Activated CD8-positive, alpha-beta T cell treated with anti-CD3 and anti-CD28 coated beads for 36 hours (primary cell): Measurements from ENCODE around the gene PTPRG. TPM values are rescaled to one million over a fixed set of nuclear protein-coding genes. Genes with fewer than 3 reads are reported as not detected.

Source experiments
- ATAC-seq: fragments of 200-7000 bp; cut with Tn5 transposase; one replicate; pipeline ENCODE4 v1.10.0; 2021; ENCODE audit warnings: mild to moderate bottlenecking, moderate library complexity
- CTCF ChIA-PET: fragments of 350-600 bp; sonication (Branson Sonifier 250); formaldehyde crosslinking; loops from one replicate; lab custom pipeline; 2021; ENCODE audit warnings: antibody characterized with exemption; lab: Charles Lee
- POLR2A ChIA-PET: fragments of 350-600 bp; sonication (Branson Sonifier 250); formaldehyde crosslinking; loops from one replicate; lab custom pipeline; 2021; ENCODE audit warnings: antibody characterized with exemption; lab: Charles Lee
- DNase-seq: peaks from one replicate; pipeline ENCODE4 v3.0.0-alpha.2; 2020
- H3K27ac Mint-ChIP-seq: one replicate; pipeline ENCODE4 v1.8.0; 2021; ENCODE audit warnings: mild to moderate bottlenecking, mixed read lengths
- H3K27me3 Mint-ChIP-seq: one replicate; pipeline ENCODE4 v1.8.0; 2021; ENCODE audit warnings: mixed read lengths
- H3K36me3 Mint-ChIP-seq: one replicate; pipeline ENCODE4 v1.8.0; 2021; ENCODE audit warnings: low read depth, mixed read lengths
- H3K4me1 Mint-ChIP-seq: one replicate; pipeline ENCODE4 v1.8.0; 2021; ENCODE audit warnings: low read depth, mixed read lengths
- H3K4me3 Mint-ChIP-seq: one replicate; pipeline ENCODE4 v1.8.0; 2021; ENCODE audit warnings: mild to moderate bottlenecking, moderate library complexity, mixed read lengths
- H3K9me3 Mint-ChIP-seq: one replicate; pipeline ENCODE4 v1.8.0; 2021; ENCODE audit warnings: mixed read lengths
- intact Hi-C: fragments of 100-400 bp; cut with micrococcal nuclease; formaldehyde crosslinking; loops from one replicate; pipeline ENCODE4 v1.10.0; 2022
- total RNA-seq, 2 experiments: library from RNA; stranded (reverse); gene quantifications; one replicate each; pipeline ENCODE4 v1.2.3, GENCODE V29; 2021
- TF ChIP-seq, protein P1 (sequence below): fragments of 200-600 bp; IDR thresholded peaks from one replicate; pipeline ENCODE4 v1.8.0; 2022; ENCODE audit warnings: antibody characterized with exemption, mild to moderate bottlenecking

PTPRG gene
- total RNA-seq, 2 experiments from 2014 or later, result not detected

DNA sequence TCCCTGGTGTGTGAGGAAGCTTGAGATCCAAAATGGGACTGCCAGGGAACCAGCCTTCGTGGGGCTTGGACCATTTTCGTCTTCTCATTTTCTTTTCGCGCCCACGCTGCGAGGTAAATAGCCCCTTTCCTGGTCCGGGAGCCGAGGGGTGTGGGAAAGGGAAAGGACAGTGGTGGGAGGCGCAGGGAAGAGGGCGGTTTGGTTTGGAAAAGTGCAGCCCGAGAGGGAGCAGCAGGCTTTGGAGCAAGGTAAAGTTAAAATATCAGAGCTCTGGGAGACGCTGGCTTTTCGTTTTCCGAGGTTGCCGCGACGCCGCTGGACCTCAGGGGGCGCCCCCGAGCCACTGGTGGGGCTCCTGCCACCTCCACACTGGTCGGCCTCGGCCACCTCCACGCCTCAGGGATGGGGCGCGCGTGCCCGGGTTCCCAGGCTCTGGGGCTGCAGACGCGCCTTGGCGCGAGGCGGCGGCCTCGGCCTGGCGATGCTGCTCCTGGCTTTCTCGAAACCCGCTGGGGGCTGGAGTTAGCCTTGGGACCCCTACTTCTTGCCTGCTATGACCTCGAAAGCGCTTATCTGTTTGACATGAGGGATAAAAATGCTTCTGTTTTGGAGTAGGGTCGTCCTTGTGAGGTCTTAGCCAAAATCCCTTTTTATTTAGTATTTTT lies 3.2 kb downstream of the PTPRG start:
- peaks cover 48% of the 10 kb centered on the region for H3K27me3 Mint-ChIP-seq
- H3K27ac Mint-ChIP-seq, result no peak overlapping the region
- ATAC-seq (no peak), DNase-seq (peak; percentile 33)
- no peaks in the 10 kb centered on the region for H3K9me3 Mint-ChIP-seq
- TF ChIP-seq, protein P1, sequence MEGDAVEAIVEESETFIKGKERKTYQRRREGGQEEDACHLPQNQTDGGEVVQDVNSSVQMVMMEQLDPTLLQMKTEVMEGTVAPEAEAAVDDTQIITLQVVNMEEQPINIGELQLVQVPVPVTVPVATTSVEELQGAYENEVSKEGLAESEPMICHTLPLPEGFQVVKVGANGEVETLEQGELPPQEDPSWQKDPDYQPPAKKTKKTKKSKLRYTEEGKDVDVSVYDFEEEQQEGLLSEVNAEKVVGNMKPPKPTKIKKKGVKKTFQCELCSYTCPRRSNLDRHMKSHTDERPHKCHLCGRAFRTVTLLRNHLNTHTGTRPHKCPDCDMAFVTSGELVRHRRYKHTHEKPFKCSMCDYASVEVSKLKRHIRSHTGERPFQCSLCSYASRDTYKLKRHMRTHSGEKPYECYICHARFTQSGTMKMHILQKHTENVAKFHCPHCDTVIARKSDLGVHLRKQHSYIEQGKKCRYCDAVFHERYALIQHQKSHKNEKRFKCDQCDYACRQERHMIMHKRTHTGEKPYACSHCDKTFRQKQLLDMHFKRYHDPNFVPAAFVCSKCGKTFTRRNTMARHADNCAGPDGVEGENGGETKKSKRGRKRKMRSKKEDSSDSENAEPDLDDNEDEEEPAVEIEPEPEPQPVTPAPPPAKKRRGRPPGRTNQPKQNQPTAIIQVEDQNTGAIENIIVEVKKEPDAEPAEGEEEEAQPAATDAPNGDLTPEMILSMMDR, result peak; percentile 32
- no peaks in the 10 kb centered on the region for H3K36me3 Mint-ChIP-seq
- ChIA-PET POLR2A (no interaction called here), CTCF (no interaction called here)
- intact Hi-C loops, result no loop called here
- H3K4me1 Mint-ChIP-seq, result peaks cover 8% of the 10 kb centered on the region
- H3K4me3 Mint-ChIP-seq, result no peak overlapping the region

DNA sequence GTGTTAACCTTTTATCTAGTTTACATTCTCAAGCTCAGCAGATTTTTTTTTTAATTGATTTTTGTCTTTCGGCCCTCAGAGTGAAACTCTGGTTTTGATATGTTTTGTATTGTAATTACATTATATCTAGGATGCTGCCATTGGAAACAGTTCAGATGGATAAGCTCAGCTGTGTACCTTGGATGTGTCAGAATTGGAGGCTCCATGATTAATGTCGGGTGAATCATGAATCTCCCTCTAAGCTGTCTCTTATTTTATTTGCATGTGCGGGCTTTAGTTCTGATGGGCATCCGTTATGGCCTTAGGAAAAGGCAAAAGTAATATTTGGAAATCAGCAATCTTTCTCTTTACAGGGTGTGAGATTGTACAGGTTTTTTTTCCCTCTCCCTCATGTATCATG lies 4.2 kb downstream of the PTPRG start:
- TF ChIP-seq, protein P1, result no peak
- H3K27me3 Mint-ChIP-seq, result peaks cover 39% of the 10 kb centered on the region
- CTCF ChIA-PET, result interaction anchor here (0.7 kb wide), 1 partner anchor 193 kb away, joined by 3 read pairs; no protein-coding TSS in a partner anchor
- H3K27ac Mint-ChIP-seq, result no peak overlapping the region
- intact Hi-C loops, result no loop called here
- no peaks in the 10 kb centered on the region for H3K9me3 Mint-ChIP-seq
- ATAC-seq (no peak), DNase-seq (no peak)
- H3K36me3 Mint-ChIP-seq, result no peaks in the 10 kb centered on the region
- H3K4me3 Mint-ChIP-seq, result no peak overlapping the region
- H3K4me1 Mint-ChIP-seq, result peaks cover 4% of the 10 kb centered on the region
- POLR2A ChIA-PET, result no interaction called here

DNA sequence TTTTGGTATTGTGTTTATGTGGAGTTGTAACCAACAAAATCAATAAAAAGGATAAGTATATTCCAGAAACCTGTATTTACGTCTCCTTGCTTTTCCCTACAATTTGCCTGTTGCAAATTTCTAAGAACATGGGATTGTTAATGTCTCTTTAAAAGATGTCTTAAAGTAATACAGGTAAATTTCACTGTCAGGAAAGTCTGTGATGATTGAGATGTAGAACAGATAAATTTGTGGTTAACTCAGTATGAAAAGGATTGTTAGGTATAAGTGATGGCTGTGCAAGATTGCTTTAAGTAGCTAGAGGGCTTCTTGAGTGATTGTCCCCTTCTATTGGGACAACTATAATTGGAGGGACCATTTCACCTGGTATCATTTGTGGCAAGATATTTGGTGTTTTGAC lies 6.8 kb downstream of the PTPRG start:
- DNase-seq, result no peak
- Mint-ChIP-seq H3K4me3 (no peak overlapping the region), H3K4me1 (no peaks in the 10 kb centered on the region), H3K27ac (no peak overlapping the region), H3K27me3 (peaks cover 30% of the 10 kb centered on the region), H3K9me3 (no peaks in the 10 kb centered on the region), H3K36me3 (no peaks in the 10 kb centered on the region)
- ChIA-PET POLR2A (no interaction called here), CTCF (no interaction called here)
- no peak for ATAC-seq
- intact Hi-C loops, result no loop called here
- TF ChIP-seq, protein P1, result no peak

DNA sequence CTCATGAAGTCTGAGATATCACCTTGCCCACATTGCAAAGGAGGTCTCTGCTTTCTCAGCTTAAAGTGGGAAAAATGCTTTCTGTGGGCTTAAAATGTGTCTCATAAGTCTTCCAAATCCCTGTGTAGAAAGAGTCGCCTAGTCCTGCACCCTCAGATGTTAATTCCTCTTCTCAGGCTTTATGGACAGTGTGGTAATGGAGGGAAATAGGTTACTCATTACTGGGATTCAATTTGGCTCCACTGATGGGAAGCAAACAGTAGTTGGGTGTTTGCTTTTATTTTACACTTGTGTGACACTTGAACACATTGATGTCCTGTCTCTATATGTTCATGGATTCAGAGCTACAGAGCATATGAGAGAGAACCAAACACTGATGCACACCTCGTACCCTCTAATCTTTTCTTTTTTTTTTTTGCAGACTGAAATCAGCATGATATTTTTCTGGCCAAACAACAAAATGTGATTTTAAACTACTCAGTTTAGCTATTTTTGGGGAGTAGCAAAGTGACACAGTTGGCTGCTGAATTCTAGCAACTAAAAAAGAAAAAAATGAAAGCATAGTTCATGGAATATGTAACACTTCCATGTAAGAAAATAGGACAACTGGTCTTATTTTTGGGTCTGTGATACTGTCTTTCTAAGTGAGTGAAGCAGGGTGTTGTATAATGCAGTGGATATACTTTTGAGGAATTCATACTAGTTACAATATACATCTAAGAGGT lies 8.6 kb downstream of the PTPRG start:
- DNase-seq, result no peak
- Mint-ChIP-seq H3K4me1 (no peaks in the 10 kb centered on the region), H3K27ac (no peak overlapping the region), H3K36me3 (no peaks in the 10 kb centered on the region), H3K4me3 (no peak overlapping the region), H3K9me3 (peaks cover 2% of the 10 kb centered on the region), H3K27me3 (peaks cover 16% of the 10 kb centered on the region)
- TF ChIP-seq, protein P1, result no peak
- ATAC-seq, result no peak
- POLR2A ChIA-PET, result no interaction called here
- intact Hi-C loops, result no loop called here
- CTCF ChIA-PET, result no interaction called here

DNA sequence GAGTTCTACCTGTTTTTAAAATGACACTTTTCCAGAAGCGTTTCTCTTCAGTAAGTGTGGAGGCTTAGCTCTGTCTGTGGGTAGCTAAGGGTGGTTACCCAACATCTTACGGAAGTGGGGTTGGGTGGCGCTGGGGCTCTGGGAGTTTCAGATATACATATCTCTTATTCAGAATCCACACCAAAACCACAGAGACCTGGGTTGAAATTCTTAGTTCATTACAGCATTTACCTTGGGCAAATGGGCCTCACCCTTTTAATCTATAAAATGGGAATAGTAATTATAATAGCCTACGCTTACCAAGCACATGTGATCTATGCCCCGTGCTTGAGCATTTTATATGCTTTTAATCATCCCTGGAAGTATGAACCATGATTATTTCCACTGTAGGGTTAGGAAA lies 9.4 kb downstream of the PTPRG start:
- ChIA-PET CTCF (no interaction called here), POLR2A (no interaction called here)
- ATAC-seq, result no peak
- no peaks in the 10 kb centered on the region for H3K36me3 Mint-ChIP-seq
- TF ChIP-seq, protein P1, result no peak
- H3K9me3 Mint-ChIP-seq, result peaks cover 2% of the 10 kb centered on the region
- peaks cover 10% of the 10 kb centered on the region for H3K27me3 Mint-ChIP-seq
- intact Hi-C loops, result no loop called here
- no peak overlapping the region for H3K27ac Mint-ChIP-seq
- no peaks in the 10 kb centered on the region for H3K4me1 Mint-ChIP-seq
- DNase-seq, result no peak
- H3K4me3 Mint-ChIP-seq, result no peak overlapping the region
